Glutamatergic neuron (in vitro differentiated cells): Measurements from ENCODE around the gene CFAP119. TPM values are rescaled to one million over a fixed set of nuclear protein-coding genes. Genes with fewer than 3 reads are reported as not detected.

ENCODE experiments used
- DNase-seq: peaks from one replicate; pipeline ENCODE4 v3.0.0; 2022
- H3K27ac Mint-ChIP-seq: one replicate; pipeline ENCODE4 v1.8.0; 2020; ENCODE audit warnings: mild to moderate bottlenecking, mixed read lengths, inconsistent platforms; ENCODE audit not compliant: unreplicated experiment
- H3K27me3 Mint-ChIP-seq: one replicate; pipeline ENCODE4 v1.8.0; 2020; ENCODE audit warnings: mild to moderate bottlenecking, moderate library complexity, mixed read lengths, inconsistent platforms; ENCODE audit not compliant: unreplicated experiment
- H3K36me3 Mint-ChIP-seq: one replicate; pipeline ENCODE4 v1.8.0; 2020; ENCODE audit warnings: mild to moderate bottlenecking, mixed read lengths, inconsistent platforms; ENCODE audit not compliant: unreplicated experiment
- H3K4me1 Mint-ChIP-seq: one replicate; pipeline ENCODE4 v1.8.0; 2020; ENCODE audit warnings: mild to moderate bottlenecking, low read depth, mixed read lengths, inconsistent platforms; ENCODE audit not compliant: unreplicated experiment
- H3K4me3 Mint-ChIP-seq: one replicate; pipeline ENCODE4 v1.8.0; 2020; ENCODE audit warnings: mild to moderate bottlenecking, mixed read lengths, inconsistent platforms; ENCODE audit not compliant: unreplicated experiment
- H3K9me3 Mint-ChIP-seq: one replicate; pipeline ENCODE4 v1.8.0; 2020; ENCODE audit warnings: mild to moderate bottlenecking, moderate library complexity, mixed read lengths, inconsistent platforms; ENCODE audit not compliant: unreplicated experiment
- total RNA-seq: library from RNA; stranded (reverse); fragmentation: NEBNext Ultra II Directional; extraction: Animal tissue kit (Norgen Biotek cat#: 25700); gene quantifications from one replicate; pipeline ENCODE4 v1.2.1, GENCODE V29; 2021; ENCODE audit not compliant: unreplicated experiment
- TF ChIP-seq, protein P1 (sequence below): fragments of 200-600 bp; sonication (generic); IDR thresholded peaks from one replicate; pipeline ENCODE4 v1.5.0; 2021; ENCODE audit not compliant: partially characterized antibody, unreplicated experiment

The CFAP119 gene
- total RNA-seq, 1 donor from 2014 or later, result 10.9 TPM

DNA sequence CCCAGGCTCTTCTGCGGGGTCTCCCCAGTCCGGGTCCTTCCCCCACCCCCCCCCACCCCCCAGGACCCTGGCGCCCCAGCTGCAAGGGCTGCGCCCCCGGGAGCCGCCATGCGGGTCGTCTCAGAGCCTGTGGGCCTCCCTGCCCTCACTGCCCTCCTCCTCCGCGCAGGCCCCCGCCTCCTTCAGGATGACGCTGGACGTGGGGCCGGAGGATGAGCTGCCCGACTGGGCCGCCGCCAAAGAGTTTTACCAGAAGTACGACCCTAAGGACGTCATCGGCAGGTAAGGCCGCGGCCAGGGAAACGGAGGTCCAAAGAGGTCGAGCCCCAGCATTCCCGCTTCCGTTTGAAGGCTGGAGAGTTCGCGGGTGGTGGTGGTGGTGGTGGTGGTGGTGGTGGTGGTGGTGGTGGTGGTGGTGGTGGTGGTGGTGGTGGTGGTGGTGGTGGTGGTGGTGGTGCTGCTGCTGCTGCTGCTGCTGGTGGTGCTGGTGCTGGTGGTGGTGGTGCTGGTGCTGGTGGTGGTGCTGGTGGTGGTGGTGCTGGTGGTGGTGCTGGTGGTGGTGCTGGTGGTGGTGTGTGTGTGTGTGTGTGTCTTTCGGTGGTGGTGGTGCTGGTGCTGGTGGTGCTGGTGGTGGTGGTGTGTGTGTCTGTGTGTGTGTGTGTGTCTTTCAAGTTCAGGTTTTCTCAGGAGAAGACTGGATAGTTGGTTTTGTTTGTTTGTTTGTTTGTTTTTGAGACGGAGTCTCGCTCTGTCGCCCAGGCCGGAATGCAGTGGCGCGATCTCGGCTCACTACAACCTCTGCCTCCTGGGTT lies 13.0 kb downstream of the CFAP119 start:
- Mint-ChIP-seq H3K27me3 (peaks cover 9% of the 10 kb centered on the region), H3K27ac (peak overlapping the region; percentile 74), H3K36me3 (peaks cover 4% of the 10 kb centered on the region), H3K4me3 (peak overlapping the region; percentile 96), H3K9me3 (peaks cover 12% of the 10 kb centered on the region), H3K4me1 (peaks cover 4% of the 10 kb centered on the region)
- DNase-seq, result peak; percentile 66
- TF ChIP-seq, protein P1, sequence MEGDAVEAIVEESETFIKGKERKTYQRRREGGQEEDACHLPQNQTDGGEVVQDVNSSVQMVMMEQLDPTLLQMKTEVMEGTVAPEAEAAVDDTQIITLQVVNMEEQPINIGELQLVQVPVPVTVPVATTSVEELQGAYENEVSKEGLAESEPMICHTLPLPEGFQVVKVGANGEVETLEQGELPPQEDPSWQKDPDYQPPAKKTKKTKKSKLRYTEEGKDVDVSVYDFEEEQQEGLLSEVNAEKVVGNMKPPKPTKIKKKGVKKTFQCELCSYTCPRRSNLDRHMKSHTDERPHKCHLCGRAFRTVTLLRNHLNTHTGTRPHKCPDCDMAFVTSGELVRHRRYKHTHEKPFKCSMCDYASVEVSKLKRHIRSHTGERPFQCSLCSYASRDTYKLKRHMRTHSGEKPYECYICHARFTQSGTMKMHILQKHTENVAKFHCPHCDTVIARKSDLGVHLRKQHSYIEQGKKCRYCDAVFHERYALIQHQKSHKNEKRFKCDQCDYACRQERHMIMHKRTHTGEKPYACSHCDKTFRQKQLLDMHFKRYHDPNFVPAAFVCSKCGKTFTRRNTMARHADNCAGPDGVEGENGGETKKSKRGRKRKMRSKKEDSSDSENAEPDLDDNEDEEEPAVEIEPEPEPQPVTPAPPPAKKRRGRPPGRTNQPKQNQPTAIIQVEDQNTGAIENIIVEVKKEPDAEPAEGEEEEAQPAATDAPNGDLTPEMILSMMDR, result no peak

DNA sequence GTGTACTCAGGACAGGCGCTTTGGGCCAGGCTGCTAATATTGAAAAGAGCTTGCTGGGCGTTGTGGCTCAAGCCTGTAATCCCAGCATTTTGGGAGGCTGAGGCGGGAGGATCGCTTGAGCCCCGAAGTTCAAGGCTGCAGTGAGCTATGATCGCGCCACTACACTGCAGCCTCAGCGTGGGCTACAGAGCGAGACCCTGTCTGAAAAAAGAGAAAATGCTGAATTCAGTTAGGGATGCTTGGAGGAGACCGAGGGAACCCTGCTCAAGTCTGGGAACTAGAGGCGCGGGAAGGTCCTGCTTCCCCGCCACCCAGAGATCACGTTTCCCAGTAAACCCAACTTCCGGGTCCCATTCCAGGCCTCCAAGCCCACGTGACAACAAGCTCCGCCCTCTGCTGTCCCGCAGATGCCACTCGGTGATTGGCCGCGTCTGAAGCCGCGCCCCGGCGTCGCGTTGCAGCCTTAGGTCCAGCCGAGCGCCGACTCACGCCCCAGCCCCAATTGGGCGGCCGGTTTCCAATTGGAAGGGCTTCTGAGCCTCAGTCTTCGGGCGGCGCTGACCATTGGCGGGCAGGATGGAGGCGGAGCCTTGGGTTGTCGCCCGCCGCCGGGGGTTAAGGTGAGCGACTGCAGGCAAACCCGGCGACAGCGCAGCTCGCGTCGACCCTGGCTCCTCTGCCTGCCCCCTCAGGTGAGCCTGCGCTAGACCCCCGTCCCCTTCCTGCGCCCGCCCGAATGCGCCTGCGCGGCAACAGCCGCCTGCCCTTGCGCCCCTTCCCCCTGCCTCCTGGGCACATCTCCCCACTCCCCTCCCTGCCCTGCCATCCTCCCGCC lies 13.8 kb downstream of the CFAP119 start, which contains the start of gene PHKG2:
Gene PHKG2, plus strand, starts transcription at position 627 of the 835 bp plus-strand sequence. CDS start 396 bp downstream, outside the sequence.
- Mint-ChIP-seq H3K9me3 (peaks cover 12% of the 10 kb centered on the region), H3K36me3 (peaks cover 4% of the 10 kb centered on the region), H3K27me3 (peaks cover 9% of the 10 kb centered on the region), H3K4me1 (peaks cover 4% of the 10 kb centered on the region), H3K4me3 (peak within 1 kb of the TSS; percentile 96), H3K27ac (peak within 1 kb of the TSS; percentile 74)
- TF ChIP-seq, protein P1, result no peak
- peak; percentile 99 for DNase-seq

DNA sequence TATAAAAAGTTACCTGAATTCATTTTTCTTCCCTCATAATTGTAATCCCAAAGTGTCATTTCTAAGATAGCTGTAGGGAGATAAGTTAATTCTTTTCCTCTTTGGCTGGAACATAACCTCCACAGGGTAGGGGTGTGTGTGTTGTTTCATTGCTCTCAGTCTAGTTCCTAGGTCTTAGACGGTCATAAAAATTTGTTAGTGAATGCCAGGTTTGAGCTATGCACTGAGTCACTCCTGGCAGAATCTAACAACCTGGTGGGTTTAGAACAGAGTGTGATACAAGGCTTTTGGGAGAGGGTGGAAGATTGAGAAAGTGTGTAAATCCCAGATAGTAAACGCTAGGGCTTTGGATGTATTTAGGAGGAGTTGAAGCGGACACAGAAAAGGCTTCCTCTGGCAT lies 14.5 kb downstream of the CFAP119 start:
- H3K4me3 Mint-ChIP-seq, result peak overlapping the region; percentile 88
- peak overlapping the region; percentile 17 for H3K27ac Mint-ChIP-seq
- TF ChIP-seq, protein P1, result no peak
- H3K4me1 Mint-ChIP-seq, result peaks cover 4% of the 10 kb centered on the region
- H3K9me3 Mint-ChIP-seq, result peaks cover 12% of the 10 kb centered on the region
- H3K36me3 Mint-ChIP-seq, result peaks cover 4% of the 10 kb centered on the region
- no peak for DNase-seq
- H3K27me3 Mint-ChIP-seq, result peaks cover 9% of the 10 kb centered on the region

DNA sequence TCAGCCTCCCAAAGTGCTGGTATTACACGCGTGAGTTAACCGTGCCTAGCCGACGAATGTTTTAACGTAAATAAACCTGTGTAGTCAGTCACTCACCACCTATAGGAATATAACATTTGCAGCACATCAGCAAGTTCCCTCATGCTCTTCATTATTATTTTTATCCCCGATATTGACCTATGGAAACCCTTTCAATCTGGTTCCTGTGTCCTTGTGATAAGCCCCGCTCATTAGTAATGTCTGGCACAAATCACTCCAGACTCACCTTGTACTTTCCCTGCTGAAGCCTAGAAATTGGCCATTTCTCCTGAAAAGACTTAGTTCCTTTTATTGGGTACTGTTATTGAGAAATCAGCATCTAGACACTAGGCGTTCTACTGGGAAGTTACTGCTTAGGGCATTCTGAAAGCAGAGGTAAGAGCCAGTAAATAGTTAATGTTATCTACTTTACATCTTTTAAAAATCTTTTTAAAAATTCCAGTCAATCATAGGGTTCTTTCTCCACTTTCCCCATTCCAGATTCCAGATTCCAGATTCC lies 15.2 kb downstream of the CFAP119 start:
- H3K27me3 Mint-ChIP-seq, result peaks cover 9% of the 10 kb centered on the region
- H3K4me3 Mint-ChIP-seq, result no peak overlapping the region
- TF ChIP-seq, protein P1, result no peak
- DNase-seq, result no peak
- peaks cover 4% of the 10 kb centered on the region for H3K36me3 Mint-ChIP-seq
- peaks cover 4% of the 10 kb centered on the region for H3K4me1 Mint-ChIP-seq
- no peak overlapping the region for H3K27ac Mint-ChIP-seq
- peaks cover 15% of the 10 kb centered on the region for H3K9me3 Mint-ChIP-seq
